ENCODE results near the gene CCNB2. TPM values are rescaled to one million over a fixed set of nuclear protein-coding genes. Genes with fewer than 3 reads are reported as not detected.

CCNB2 gene
- total RNA-seq, 4 donors from 2014 or later, result 1.6 TPM; not detected in 3

DNA sequence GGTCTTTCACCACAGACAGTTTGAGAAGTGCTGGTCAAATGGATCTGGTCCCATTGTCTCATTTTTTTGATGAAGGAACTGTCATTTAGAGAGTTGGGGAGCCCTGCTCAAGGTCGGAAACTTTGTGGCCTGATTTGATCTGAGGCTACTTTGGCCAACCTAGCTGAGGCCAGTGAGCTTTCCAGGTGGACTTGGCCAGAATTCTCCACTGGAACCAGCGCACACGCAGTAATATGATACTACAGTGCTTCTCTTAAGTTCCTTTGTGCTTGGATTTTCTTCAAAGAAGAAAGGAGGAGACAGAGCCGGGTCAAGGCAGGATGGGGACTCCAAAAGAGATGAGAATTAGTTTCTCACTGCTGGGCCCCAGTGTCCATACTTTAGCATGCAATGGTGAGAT, 50.5 kb downstream of the CCNB2 start:
- no peak overlapping the region for H3K4me3 ChIP-seq
- no peak for TF ChIP-seq POLR2AphosphoS5 (IDR thresholded peaks at IDR 0.05)
- no peak for TF ChIP-seq CTCF (IDR thresholded peaks at IDR 0.05)
- TF ChIP-seq EP300 (IDR thresholded peaks at IDR 0.05), result no peak
- TF ChIP-seq POLR2A (IDR thresholded peaks at IDR 0.05; ENCODE audit: low read depth), result no peak
- H3K4me1 ChIP-seq, result peaks cover 0 to 13% (median 10%) of the 10 kb centered on the region in 4 donors
- no peak overlapping the region for H3K27ac ChIP-seq (replicated peaks in 1 of 4)
- WGBS, result 82% methylated on average over 4 of the region's 4 CpGs
- intact Hi-C loops (cut with DNase I), result no loop called here
- no peaks in the 10 kb centered on the region for H3K27me3 ChIP-seq
- peaks cover 33 to 98% (median 72%) of the 10 kb centered on the region in 4 donors for H3K36me3 ChIP-seq
- H3K9me3 ChIP-seq, result no peaks in the 10 kb centered on the region
- DNase-seq (ENCODE audit: extremely low spot score), result no peak

GRCh38 chr15:59157396-59157795, 52.5 kb downstream of the CCNB2 start:
- H3K4me3 ChIP-seq, result no peak overlapping the region
- no peak overlapping the region for H3K27ac ChIP-seq (replicated peaks in 1 of 4)
- peaks cover 0 to 12% (median 8%) of the 10 kb centered on the region in 4 donors for H3K4me1 ChIP-seq
- TF ChIP-seq EP300 (IDR thresholded peaks at IDR 0.05) (no peak), POLR2AphosphoS5 (IDR thresholded peaks at IDR 0.05) (no peak), POLR2A (IDR thresholded peaks at IDR 0.05; ENCODE audit: low read depth) (no peak), CTCF (IDR thresholded peaks at IDR 0.05) (no peak)
- DNase-seq (ENCODE audit: extremely low spot score), result no peak
- intact Hi-C loops (cut with DNase I), result no loop called here
- no peaks in the 10 kb centered on the region for H3K27me3 ChIP-seq
- WGBS, result 99% methylated on average over 5 of the region's 5 CpGs
- peaks cover 45 to 97% (median 75%) of the 10 kb centered on the region in 4 donors for H3K36me3 ChIP-seq
- H3K9me3 ChIP-seq, result no peaks in the 10 kb centered on the region

DNA sequence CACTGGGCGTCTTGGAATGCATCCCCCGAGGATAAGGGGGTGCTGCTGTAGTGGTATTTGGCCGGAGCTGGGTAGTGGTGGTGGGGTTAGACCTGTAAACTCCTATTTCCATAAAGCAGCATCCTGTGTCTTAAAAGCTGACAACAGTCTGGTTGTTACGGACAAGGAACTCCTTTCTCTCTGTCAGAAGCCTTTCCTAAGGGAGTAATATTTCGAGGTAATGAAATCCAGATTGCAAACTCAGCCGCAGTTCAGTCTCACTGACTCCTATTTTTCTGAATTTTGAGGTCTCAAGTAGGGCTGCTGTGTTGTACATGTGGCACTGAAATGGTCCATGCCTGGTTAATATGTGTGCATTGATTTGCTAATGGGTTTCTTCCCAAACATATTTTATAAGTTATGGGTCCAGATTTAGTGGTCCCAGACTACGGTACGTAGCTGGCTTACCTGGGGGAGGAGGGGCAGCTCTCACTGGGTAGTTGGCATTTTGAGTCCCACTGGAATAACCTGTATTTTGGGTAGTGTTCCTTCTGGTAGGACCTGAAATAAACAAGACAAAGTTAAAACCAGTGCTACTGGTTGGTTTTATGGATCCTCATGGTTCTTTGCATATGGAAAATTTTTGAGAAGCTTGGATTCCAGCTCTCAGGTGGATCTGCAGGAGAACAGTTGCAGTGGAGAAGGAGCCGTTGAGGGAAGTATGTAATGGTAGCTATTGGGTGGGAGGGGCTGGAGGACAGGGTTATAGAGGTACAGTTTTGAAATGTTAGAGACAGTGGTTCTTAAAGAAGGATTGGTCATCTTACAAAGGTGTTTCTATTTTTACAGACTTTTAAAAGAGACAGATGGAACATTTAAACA, 53.1 kb downstream of the CCNB2 start:
- Histone ChIP-seq H3K27me3 (no peaks in the 10 kb centered on the region), H3K9me3 (no peaks in the 10 kb centered on the region), H3K27ac (replicated peaks in 1 of 4) (no peak overlapping the region), H3K4me1 (peaks cover 0 to 12% (median 8%) of the 10 kb centered on the region in 4 donors), H3K36me3 (peaks cover 38 to 97% (median 75%) of the 10 kb centered on the region in 4 donors), H3K4me3 (no peak overlapping the region)
- intact Hi-C loops (cut with DNase I), result no loop called here
- 92% methylated on average over 9 of the region's 9 CpGs for WGBS
- no peak for DNase-seq (ENCODE audit: extremely low spot score)
- TF ChIP-seq CTCF (IDR thresholded peaks at IDR 0.05) (no peak), POLR2A (IDR thresholded peaks at IDR 0.05; ENCODE audit: low read depth) (no peak), POLR2AphosphoS5 (IDR thresholded peaks at IDR 0.05) (no peak)

DNA sequence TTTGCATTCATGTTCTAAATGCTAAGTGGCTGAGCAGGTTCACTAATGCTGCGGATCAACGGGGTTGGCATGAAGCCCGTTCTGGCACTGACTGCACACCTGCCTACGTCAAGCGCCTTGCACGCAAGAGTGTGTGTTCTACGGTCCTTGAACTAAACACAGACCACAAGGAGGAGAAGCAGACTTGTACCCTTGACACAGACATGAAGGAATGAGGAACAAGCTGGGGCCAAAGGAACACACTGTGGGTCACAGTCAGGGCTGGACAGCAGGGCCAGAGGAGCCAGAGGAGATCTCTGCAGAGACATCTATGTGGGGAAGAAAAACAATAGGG, 53.7 kb downstream of the CCNB2 start:
- peaks cover 34 to 92% (median 69%) of the 10 kb centered on the region in 4 donors for H3K36me3 ChIP-seq
- no peak for DNase-seq (ENCODE audit: extremely low spot score)
- H3K27me3 ChIP-seq, result no peaks in the 10 kb centered on the region
- no peaks in the 10 kb centered on the region for H3K9me3 ChIP-seq
- H3K4me1 ChIP-seq, result peaks cover 0 to 12% (median 7%) of the 10 kb centered on the region in 4 donors
- no peak overlapping the region for H3K27ac ChIP-seq (replicated peaks in 1 of 4)
- intact Hi-C loops (cut with DNase I), result no loop called here
- 89% methylated on average over 7 of the region's 7 CpGs for WGBS
- no peak overlapping the region for H3K4me3 ChIP-seq
- TF ChIP-seq CTCF (IDR thresholded peaks at IDR 0.05) (no peak), POLR2AphosphoS5 (IDR thresholded peaks at IDR 0.05) (no peak), EP300 (IDR thresholded peaks at IDR 0.05) (no peak), POLR2A (IDR thresholded peaks at IDR 0.05; ENCODE audit: low read depth) (no peak)

All from esophagus muscularis mucosa (tissue), 4 donors.